ENCODE results near the gene CAMK2A. TPM values are rescaled to one million over a fixed set of nuclear protein-coding genes. Genes with fewer than 3 reads are reported as not detected.

The CAMK2A gene
- total RNA-seq = not detected in 2 replicates

GRCh38 chr5:150289551-150290390, at the start of gene CAMK2A:
Gene CAMK2A, minus strand, starts transcription at chr5:150289773. Its CDS starts 148 bp downstream, at chr5:150289625.
- no peak for DNase-seq (ENCODE audit: low read depth, low spot score)

GRCh38 chr5:150339165-150339564, 49.6 kb upstream of the CAMK2A start:
- no peak for DNase-seq (ENCODE audit: low read depth, low spot score)

GRCh38 chr5:150338546-150338945, 49.0 kb upstream of the CAMK2A start:
- no peak for DNase-seq (ENCODE audit: low read depth, low spot score)

GRCh38 chr5:150335778-150336177, 46.2 kb upstream of the CAMK2A start:
- DNase-seq (ENCODE audit: low read depth, low spot score) = no peak

GRCh38 chr5:150333400-150333799, 43.8 kb upstream of the CAMK2A start:
- DNase-seq (ENCODE audit: low read depth, low spot score) = no peak

GRCh38 chr5:150329881-150330876, 40.6 kb upstream of the CAMK2A start:
- no peak for DNase-seq (ENCODE audit: low read depth, low spot score)

- no peak for DNase-seq (ENCODE audit: low read depth, low spot score)
These were observed 39.5 kb upstream of the CAMK2A start for GRCh38 chr5:150329038-150329437.

- no peak for DNase-seq (ENCODE audit: low read depth, low spot score)
These were observed 38.9 kb upstream of the CAMK2A start for GRCh38 chr5:150328515-150328914.

- no peak for DNase-seq (ENCODE audit: low read depth, low spot score)
These were observed 37.6 kb upstream of the CAMK2A start for GRCh38 chr5:150327139-150327538.

- DNase-seq (ENCODE audit: low read depth, low spot score) = no peak
These were observed 37.1 kb upstream of the CAMK2A start for GRCh38 chr5:150326707-150327106.

- DNase-seq (ENCODE audit: low read depth, low spot score) = no peak
These were observed 35.9 kb upstream of the CAMK2A start for GRCh38 chr5:150325426-150325825.

GRCh38 chr5:150323819-150324218, 34.2 kb upstream of the CAMK2A start:
- no peak for DNase-seq (ENCODE audit: low read depth, low spot score)

- no peak for DNase-seq (ENCODE audit: low read depth, low spot score)
These were observed 33.5 kb upstream of the CAMK2A start for GRCh38 chr5:150323092-150323491.

GRCh38 chr5:150322202-150322601, 32.6 kb upstream of the CAMK2A start:
- no peak for DNase-seq (ENCODE audit: low read depth, low spot score)

- DNase-seq (ENCODE audit: low read depth, low spot score) = no peak
These were observed 32.2 kb upstream of the CAMK2A start for GRCh38 chr5:150321784-150322183.

GRCh38 chr5:150321211-150321610, 31.6 kb upstream of the CAMK2A start:
- no peak for DNase-seq (ENCODE audit: low read depth, low spot score)

- DNase-seq (ENCODE audit: low read depth, low spot score) = no peak
These were observed 30.6 kb upstream of the CAMK2A start for GRCh38 chr5:150320044-150320613.

- no peak for DNase-seq (ENCODE audit: low read depth, low spot score)
These were observed 29.9 kb upstream of the CAMK2A start for GRCh38 chr5:150319484-150319790.

GRCh38 chr5:150318613-150319483, 29.3 kb upstream of the CAMK2A start:
- no peak for DNase-seq (ENCODE audit: low read depth, low spot score)

- DNase-seq (ENCODE audit: low read depth, low spot score) = peak; percentile 39
These were observed 27.8 kb upstream of the CAMK2A start for GRCh38 chr5:150317048-150318003.
